Neutrophil (primary cell): ENCODE results near the gene PDE4D.
A peak's percentile ranks its signal among the peaks of the same experiment; 100 is the strongest.
"Not testable (repeated sequence)": the region's sequence is repeated elsewhere in the genome, so short reads cannot be mapped to it uniquely, and the experiment has no call there.

Source experiments
- H3K27ac ChIP-seq: fragments of 200-600 bp; sonication (generic); 2 replicates; pipeline ENCODE4 v1.5.1; 2016; ENCODE audit warnings: mild to moderate bottlenecking, moderate library complexity
- H3K27me3 ChIP-seq: fragments of 200-600 bp; sonication (generic); 2 replicates; pipeline ENCODE4 v1.6.0; 2016; ENCODE audit warnings: mild to moderate bottlenecking
- H3K36me3 ChIP-seq: fragments of 200-600 bp; sonication (generic); 2 replicates; pipeline ENCODE4 v1.5.1; 2017
- H3K4me1 ChIP-seq, 2 experiments: fragments of 200-600 bp in 1 of 2; sonication (generic) in 1 of 2; 1 replicate in 1 of 2; 2 replicates in 1 of 2; pipeline versions ENCODE4 v1.5.1 to v1.6.1; 2013 to 2016; ENCODE audit warnings: low read depth in 1 of 2, low read length in 1 of 2, mild to moderate bottlenecking in 1 of 2, moderate library complexity in 1 of 2; ENCODE audit not compliant: control insufficient read depth in 1 of 2, insufficient read depth in 1 of 2
- H3K4me3 ChIP-seq, 2 experiments: fragments of 200-600 bp in 1 of 2; sonication (generic) in 1 of 2; 1 replicate in 1 of 2; 2 replicates in 1 of 2; pipeline ENCODE4 v1.5.1; 2013 to 2016; ENCODE audit warnings: low read depth in 1 of 2, low read length in 1 of 2, mild to moderate bottlenecking in 1 of 2, moderate library complexity in 1 of 2
- H3K9me3 ChIP-seq: fragments of 200-600 bp; sonication (generic); 2 replicates; pipeline ENCODE4 v1.5.1; 2016
- CTCF ChIP-seq: fragments of 200-600 bp; sonication (generic); IDR thresholded peaks from 2 replicates; pipeline ENCODE4 v1.5.1; 2016; ENCODE audit warnings: antibody characterized with exemption

PDE4D gene

GRCh38 chr5:59674763-59675162, 218.8 kb downstream of the PDE4D start:
- Histone ChIP-seq H3K4me1 (no peaks in the 10 kb centered on the region), H3K27ac (no peak overlapping the region), H3K9me3 (no peaks in the 10 kb centered on the region), H3K36me3 (no peaks in the 10 kb centered on the region), H3K4me3 (no peak overlapping the region), H3K27me3 (no peaks in the 10 kb centered on the region)
- no peak for TF ChIP-seq CTCF

GRCh38 chr5:59673438-59674058, 220.0 kb downstream of the PDE4D start:
- Histone ChIP-seq H3K9me3 (no peaks in the 10 kb centered on the region), H3K4me1 (no peaks in the 10 kb centered on the region), H3K27me3 (no peaks in the 10 kb centered on the region), H3K4me3 (no peak overlapping the region), H3K27ac (no peak overlapping the region), H3K36me3 (no peaks in the 10 kb centered on the region)
- peak; percentile 68 for TF ChIP-seq CTCF

- Histone ChIP-seq H3K27ac (no peak overlapping the region), H3K4me3 (no peak overlapping the region), H3K4me1 (peaks cover 0 to 11% of the 10 kb centered on the region in 2 experiments), H3K9me3 (no peaks in the 10 kb centered on the region), H3K36me3 (no peaks in the 10 kb centered on the region), H3K27me3 (no peaks in the 10 kb centered on the region)
- TF ChIP-seq CTCF: no peak
These were observed 227.0 kb downstream of the PDE4D start for GRCh38 chr5:59666440-59667068.

- H3K4me1 ChIP-seq: peaks cover 0 to 16% of the 10 kb centered on the region in 2 experiments
- not testable (repeated sequence) for H3K4me3 ChIP-seq, H3K9me3 ChIP-seq, H3K27ac ChIP-seq, H3K36me3 ChIP-seq, H3K27me3 ChIP-seq
These were observed 227.7 kb downstream of the PDE4D start for GRCh38 chr5:59665832-59666203.

GRCh38 chr5:59665086-59665831, 228.3 kb downstream of the PDE4D start:
- Histone ChIP-seq H3K27ac (no peak overlapping the region), H3K36me3 (no peaks in the 10 kb centered on the region), H3K4me3 (no peak overlapping the region), H3K4me1 (peaks cover 0 to 16% of the 10 kb centered on the region in 2 experiments), H3K9me3 (no peaks in the 10 kb centered on the region), H3K27me3 (no peaks in the 10 kb centered on the region)
- TF ChIP-seq CTCF: no peak
